Measurements from ENCODE around the gene UTP4. TPM values are rescaled to one million over a fixed set of nuclear protein-coding genes. Genes with fewer than 3 reads are reported as not detected.
"Not testable (repeated sequence)": the region's sequence is repeated elsewhere in the genome, so short reads cannot be mapped to it uniquely, and the experiment has no call there.

The UTP4 gene
- polyA plus RNA-seq, 4 donors = 6.3 to 25.7 (median 19.1) TPM

DNA sequence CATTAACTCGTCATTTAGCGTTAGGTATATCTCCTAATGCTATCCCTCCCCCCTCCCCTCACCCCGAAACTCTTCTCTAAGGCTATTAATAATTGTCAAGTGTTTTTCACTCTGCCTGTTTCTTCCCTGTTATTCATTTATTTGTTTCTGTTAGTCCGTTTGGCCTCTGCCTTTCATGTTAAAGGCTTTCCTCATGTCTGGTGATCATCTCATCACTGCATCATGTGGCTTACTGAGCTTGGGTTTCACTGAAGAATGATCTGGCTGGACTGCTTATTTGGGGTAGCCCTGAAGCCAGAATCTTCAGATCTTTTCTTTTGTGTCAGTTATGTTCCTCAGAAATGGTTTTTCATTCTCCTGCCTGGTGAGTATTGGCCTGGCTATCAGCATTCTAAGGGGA, 9.5 kb downstream of the UTP4 start:
- 92 to 96% (median 95%) methylated on average over 4 of the region's 4 CpGs for WGBS, 3 donors
- Histone ChIP-seq H3K27me3 (ENCODE audit: control insufficient read depth in 3 of 3, insufficient read depth in 3 of 3, low read length in 3 of 3) (no peaks in the 10 kb centered on the region), H3K36me3 (ENCODE audit: control insufficient read depth in 3 of 3, insufficient read depth in 2 of 3, low read depth in 1 of 3, low read length in 3 of 3) (peaks cover 3 to 58% (median 6%) of the 10 kb centered on the region in 3 donors), H3K9me3 (ENCODE audit: control insufficient read depth in 2 of 2, insufficient read depth in 1 of 2, low read depth in 1 of 2, low read length in 1 of 2) (no peaks in the 10 kb centered on the region), H3K27ac (ENCODE audit: low read depth in 1 of 3, low read length in 2 of 3) (no peak overlapping the region), H3K4me1 (ENCODE audit: control insufficient read depth in 3 of 3, insufficient read depth in 2 of 3, low read depth in 1 of 3, low read length in 2 of 3) (no peaks in the 10 kb centered on the region), H3K4me3 (ENCODE audit: low read depth in 1 of 3, low read length in 3 of 3) (no peak overlapping the region)
- DNase-seq (no peak), FAIRE-seq (no peak)

GRCh38 chr16:69143116-69143515, 10.7 kb downstream of the UTP4 start:
- Histone ChIP-seq H3K4me3 (ENCODE audit: low read depth in 1 of 3, low read length in 3 of 3) (no peak overlapping the region), H3K36me3 (ENCODE audit: control insufficient read depth in 3 of 3, insufficient read depth in 2 of 3, low read depth in 1 of 3, low read length in 3 of 3) (peaks cover 3 to 63% (median 6%) of the 10 kb centered on the region in 3 donors), H3K4me1 (ENCODE audit: control insufficient read depth in 3 of 3, insufficient read depth in 2 of 3, low read depth in 1 of 3, low read length in 2 of 3) (no peaks in the 10 kb centered on the region), H3K9me3 (ENCODE audit: control insufficient read depth in 2 of 2, insufficient read depth in 1 of 2, low read depth in 1 of 2, low read length in 1 of 2) (no peaks in the 10 kb centered on the region), H3K27ac (ENCODE audit: low read depth in 1 of 3, low read length in 2 of 3) (no peak overlapping the region), H3K27me3 (ENCODE audit: control insufficient read depth in 3 of 3, insufficient read depth in 3 of 3, low read length in 3 of 3) (no peaks in the 10 kb centered on the region)
- WGBS, 3 donors = 88 to 93% (median 91%) methylated on average over 11 of the region's 11 CpGs
- no peak for DNase-seq
- no peak for FAIRE-seq

- no peaks in the 10 kb centered on the region for H3K27me3 ChIP-seq (ENCODE audit: control insufficient read depth in 3 of 3, insufficient read depth in 3 of 3, low read length in 3 of 3)
- H3K4me3 ChIP-seq (ENCODE audit: low read depth in 1 of 3, low read length in 3 of 3) = no peak overlapping the region
- H3K4me1 ChIP-seq (ENCODE audit: control insufficient read depth in 3 of 3, insufficient read depth in 2 of 3, low read depth in 1 of 3, low read length in 2 of 3) = no peaks in the 10 kb centered on the region
- peaks cover 3 to 62% (median 3%) of the 10 kb centered on the region in 3 donors for H3K36me3 ChIP-seq (ENCODE audit: control insufficient read depth in 3 of 3, insufficient read depth in 2 of 3, low read depth in 1 of 3, low read length in 3 of 3)
- 76 to 87% (median 87%) methylated on average over 4 of the region's 4 CpGs for whole genome bisulfite sequencing, 3 donors
- H3K9me3 ChIP-seq (ENCODE audit: control insufficient read depth in 2 of 2, insufficient read depth in 1 of 2, low read depth in 1 of 2, low read length in 1 of 2) = no peaks in the 10 kb centered on the region
- DNase-seq (no peak), FAIRE-seq (no peak)
- no peak overlapping the region for H3K27ac ChIP-seq (ENCODE audit: low read depth in 1 of 3, low read length in 2 of 3)
Observed at GRCh38 chr16:69145658-69146057, 13.2 kb downstream of the UTP4 start.

- 86 to 88% (median 86%) methylated on average over 9 of the region's 9 CpGs for WGBS, 3 donors
- not testable (repeated sequence) for H3K4me3 ChIP-seq (ENCODE audit: low read depth in 1 of 3, low read length in 3 of 3); H3K4me1 ChIP-seq (ENCODE audit: control insufficient read depth in 3 of 3, insufficient read depth in 2 of 3, low read depth in 1 of 3, low read length in 2 of 3); DNase-seq; H3K27ac ChIP-seq (ENCODE audit: low read depth in 1 of 3, low read length in 2 of 3); H3K27me3 ChIP-seq (ENCODE audit: control insufficient read depth in 3 of 3, insufficient read depth in 3 of 3, low read length in 3 of 3); H3K9me3 ChIP-seq (ENCODE audit: control insufficient read depth in 2 of 2, insufficient read depth in 1 of 2, low read depth in 1 of 2, low read length in 1 of 2); FAIRE-seq
- H3K36me3 ChIP-seq (ENCODE audit: control insufficient read depth in 3 of 3, insufficient read depth in 2 of 3, low read depth in 1 of 3, low read length in 3 of 3) = peaks cover 3 to 60% (median 7%) of the 10 kb centered on the region in 3 donors
Observed at GRCh38 chr16:69149621-69150020, 17.2 kb downstream of the UTP4 start.

GRCh38 chr16:69150146-69150865, 17.9 kb downstream of the UTP4 start:
- WGBS, 3 donors = 65 to 67% (median 67%) methylated on average over 16 of the region's 16 CpGs
- H3K36me3 ChIP-seq (ENCODE audit: control insufficient read depth in 3 of 3, insufficient read depth in 2 of 3, low read depth in 1 of 3, low read length in 3 of 3) = peaks cover 3 to 60% (median 9%) of the 10 kb centered on the region in 3 donors
- H3K27me3 ChIP-seq (ENCODE audit: control insufficient read depth in 3 of 3, insufficient read depth in 3 of 3, low read length in 3 of 3) = no peaks in the 10 kb centered on the region
- no peak overlapping the region for H3K4me3 ChIP-seq (ENCODE audit: low read depth in 1 of 3, low read length in 3 of 3)
- FAIRE-seq = no peak
- DNase-seq = peak; percentile 78
- no peaks in the 10 kb centered on the region for H3K9me3 ChIP-seq (ENCODE audit: control insufficient read depth in 2 of 2, insufficient read depth in 1 of 2, low read depth in 1 of 2, low read length in 1 of 2)
- H3K27ac ChIP-seq (ENCODE audit: low read depth in 1 of 3, low read length in 2 of 3) = no peak overlapping the region
- H3K4me1 ChIP-seq (ENCODE audit: control insufficient read depth in 3 of 3, insufficient read depth in 2 of 3, low read depth in 1 of 3, low read length in 2 of 3) = no peaks in the 10 kb centered on the region

GRCh38 chr16:69157196-69157595, 24.7 kb downstream of the UTP4 start:
- DNase-seq = no peak
- no peaks in the 10 kb centered on the region for H3K27me3 ChIP-seq (ENCODE audit: control insufficient read depth in 3 of 3, insufficient read depth in 3 of 3, low read length in 3 of 3)
- no peaks in the 10 kb centered on the region for H3K9me3 ChIP-seq (ENCODE audit: control insufficient read depth in 2 of 2, insufficient read depth in 1 of 2, low read depth in 1 of 2, low read length in 1 of 2)
- no peak overlapping the region for H3K27ac ChIP-seq (ENCODE audit: low read depth in 1 of 3, low read length in 2 of 3)
- H3K4me3 ChIP-seq (ENCODE audit: low read depth in 1 of 3, low read length in 3 of 3) = no peak overlapping the region
- 88 to 94% (median 91%) methylated on average over 3 of the region's 3 CpGs for WGBS, 3 donors
- H3K4me1 ChIP-seq (ENCODE audit: control insufficient read depth in 3 of 3, insufficient read depth in 2 of 3, low read depth in 1 of 3, low read length in 2 of 3) = no peaks in the 10 kb centered on the region
- FAIRE-seq = no peak
- peaks cover 9 to 60% (median 12%) of the 10 kb centered on the region in 3 donors for H3K36me3 ChIP-seq (ENCODE audit: control insufficient read depth in 3 of 3, insufficient read depth in 2 of 3, low read depth in 1 of 3, low read length in 3 of 3)

DNA sequence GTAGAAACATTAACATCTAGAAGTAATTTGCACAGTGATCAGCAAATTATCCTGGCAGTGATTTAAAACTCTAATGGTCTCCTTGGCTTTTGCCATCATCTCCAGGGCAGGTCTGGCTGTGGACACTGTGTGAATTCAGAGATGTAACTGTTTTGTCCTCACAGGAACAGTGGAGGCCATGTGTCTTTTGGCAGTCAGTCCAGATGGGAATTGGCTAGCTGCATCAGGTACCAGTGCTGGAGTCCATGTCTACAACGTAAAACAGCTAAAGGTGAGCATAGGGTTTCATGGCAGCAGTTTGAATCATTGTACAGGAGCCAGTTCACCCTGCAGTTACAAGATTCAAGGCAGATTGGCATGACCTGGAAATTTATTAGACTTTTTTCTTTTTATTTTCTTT, 27.7 kb downstream of the UTP4 start:
- DNase-seq = no peak
- no peaks in the 10 kb centered on the region for H3K27me3 ChIP-seq (ENCODE audit: control insufficient read depth in 3 of 3, insufficient read depth in 3 of 3, low read length in 3 of 3)
- H3K4me1 ChIP-seq (ENCODE audit: control insufficient read depth in 3 of 3, insufficient read depth in 2 of 3, low read depth in 1 of 3, low read length in 2 of 3) = no peaks in the 10 kb centered on the region
- no peak overlapping the region for H3K27ac ChIP-seq (ENCODE audit: low read depth in 1 of 3, low read length in 2 of 3)
- FAIRE-seq = no peak
- no peak overlapping the region for H3K4me3 ChIP-seq (ENCODE audit: low read depth in 1 of 3, low read length in 3 of 3)
- H3K9me3 ChIP-seq (ENCODE audit: control insufficient read depth in 2 of 2, insufficient read depth in 1 of 2, low read depth in 1 of 2, low read length in 1 of 2) = no peaks in the 10 kb centered on the region
- peaks cover 6 to 58% (median 7%) of the 10 kb centered on the region in 3 donors for H3K36me3 ChIP-seq (ENCODE audit: control insufficient read depth in 3 of 3, insufficient read depth in 2 of 3, low read depth in 1 of 3, low read length in 3 of 3)
- 94 to 100% (median 100%) methylated on average over 1 of the region's 1 CpG for WGBS, 3 donors

GRCh38 chr16:69165584-69165983, 33.1 kb downstream of the UTP4 start:
- Histone ChIP-seq H3K4me3 (ENCODE audit: low read depth in 1 of 3, low read length in 3 of 3) (no peak overlapping the region), H3K4me1 (ENCODE audit: control insufficient read depth in 3 of 3, insufficient read depth in 2 of 3, low read depth in 1 of 3, low read length in 2 of 3) (peaks cover 0 to 3% (median 0%) of the 10 kb centered on the region in 3 donors), H3K36me3 (ENCODE audit: control insufficient read depth in 3 of 3, insufficient read depth in 2 of 3, low read depth in 1 of 3, low read length in 3 of 3) (peaks cover 0 to 50% (median 22%) of the 10 kb centered on the region in 3 donors), H3K27ac (ENCODE audit: low read depth in 1 of 3, low read length in 2 of 3) (no peak overlapping the region), H3K9me3 (ENCODE audit: control insufficient read depth in 2 of 2, insufficient read depth in 1 of 2, low read depth in 1 of 2, low read length in 1 of 2) (no peaks in the 10 kb centered on the region), H3K27me3 (ENCODE audit: control insufficient read depth in 3 of 3, insufficient read depth in 3 of 3, low read length in 3 of 3) (no peaks in the 10 kb centered on the region)
- 89 to 93% (median 93%) methylated on average over 6 of the region's 6 CpGs for WGBS, 3 donors
- DNase-seq = no peak
- FAIRE-seq = no peak

All from small intestine (tissue), 7 donors.